ENCODE data around the gene TEKT5.

- TF ChIP-seq POLR2A (IDR thresholded peaks at IDR 0.05) (no peak), CTCF (IDR thresholded peaks at IDR 0.05) (no peak)
These were observed 27.5 kb downstream of the TEKT5 start for GRCh38 chr16:10667239-10667638.

Measured in uterus (tissue), 2 donors.